Raji (cell line): ENCODE data around the gene MOSPD2.

ENCODE experiments used
- POLR2A ChIP-seq: IDR thresholded peaks from 2 replicates; pipeline ENCODE4 v1.6.1; 2011; ENCODE audit warnings: low read depth, low read length, control low read depth; ENCODE audit not compliant: insufficient read depth

The MOSPD2 gene

DNA sequence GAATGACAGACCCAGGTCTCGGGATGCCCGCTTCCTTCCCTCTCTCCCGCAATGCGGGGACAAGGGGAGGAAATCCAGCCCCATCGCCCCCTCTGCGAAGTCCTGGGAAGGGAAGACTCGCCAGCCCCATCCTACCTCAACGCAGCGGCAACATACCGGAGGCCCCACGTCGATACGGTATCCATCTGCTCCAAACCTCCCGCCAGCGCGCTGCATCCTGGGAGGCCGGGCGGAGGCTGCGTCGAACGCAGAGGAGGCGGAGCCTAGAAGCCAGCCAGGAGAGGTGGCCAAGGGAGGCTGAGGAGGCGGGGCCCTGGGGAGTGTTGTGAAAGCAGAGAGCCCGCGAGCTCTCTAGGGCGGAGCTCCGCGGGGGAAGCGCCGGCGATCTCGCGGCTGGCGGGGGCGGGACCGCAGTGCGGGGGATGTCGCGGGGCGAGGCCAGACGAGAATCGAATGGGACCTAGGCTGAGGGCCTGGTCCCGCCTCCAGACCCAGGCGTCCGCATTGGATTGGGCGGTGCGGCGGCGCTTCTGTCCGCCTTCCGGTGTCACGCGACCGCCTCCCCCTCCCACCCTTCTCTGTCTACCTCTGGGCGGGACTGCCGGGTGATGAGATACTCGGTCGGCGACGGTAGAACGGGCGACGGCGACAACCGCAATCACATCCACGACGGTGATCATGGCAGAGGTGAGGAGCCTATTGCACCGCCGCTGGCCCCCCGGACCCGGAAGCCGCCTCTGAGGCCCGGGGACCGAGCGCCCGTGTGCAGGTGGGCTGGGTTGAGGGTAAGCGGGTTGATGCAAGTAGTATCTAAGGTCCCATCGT lies at the start of gene MOSPD2, which contains the start of gene FANCB:
MOSPD2 (plus strand) TSS at position 571 of the 825 bp plus-strand sequence; CDS start at position 679, 108 bp downstream.
FANCB (minus strand) TSS at position 219 of the 825 bp plus-strand sequence. CDS start 7,559 bp downstream, outside the sequence.
- TF ChIP-seq POLR2A, result peak; percentile 68

DNA sequence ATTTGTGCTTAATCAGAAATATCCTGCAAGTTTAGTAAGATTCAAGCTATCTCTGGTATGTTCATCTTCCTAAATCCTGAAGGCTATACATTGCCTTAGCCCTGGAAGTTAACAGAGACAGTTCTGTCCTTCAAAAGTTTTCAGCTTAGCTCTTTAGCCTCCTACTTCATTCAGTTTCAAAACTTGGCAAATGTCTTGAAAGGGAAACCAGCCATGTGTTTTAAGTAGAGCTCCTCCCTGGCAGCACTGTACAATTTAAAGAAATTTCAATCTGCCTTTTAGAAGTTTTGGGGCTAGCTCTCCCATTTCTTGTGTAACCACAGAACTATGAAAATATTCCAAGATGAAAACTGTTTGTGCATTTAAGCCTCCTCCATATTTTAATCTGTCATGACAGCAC lies 47.4 kb upstream of the MOSPD2 start:
- TF ChIP-seq POLR2A, result no peak

DNA sequence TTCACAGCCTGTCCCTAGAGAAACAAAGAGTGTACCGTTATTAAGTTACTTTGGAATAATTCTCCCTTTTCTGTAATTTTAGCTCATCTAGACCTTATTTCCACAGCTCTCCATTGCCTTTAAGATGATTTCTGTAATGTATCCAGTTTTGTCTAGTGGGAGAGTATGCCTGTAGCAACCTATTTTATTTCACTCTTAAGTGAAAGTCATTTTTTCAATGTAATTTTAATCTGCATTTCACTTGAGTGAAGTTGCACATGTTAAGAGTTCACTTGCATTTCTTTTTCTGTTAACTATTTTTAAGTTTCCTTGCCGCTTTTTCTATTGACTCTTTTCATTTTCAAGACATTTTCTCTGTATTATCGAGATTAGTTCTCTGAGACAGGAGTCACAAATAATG lies 46.9 kb upstream of the MOSPD2 start:
- TF ChIP-seq POLR2A, result no peak

DNA sequence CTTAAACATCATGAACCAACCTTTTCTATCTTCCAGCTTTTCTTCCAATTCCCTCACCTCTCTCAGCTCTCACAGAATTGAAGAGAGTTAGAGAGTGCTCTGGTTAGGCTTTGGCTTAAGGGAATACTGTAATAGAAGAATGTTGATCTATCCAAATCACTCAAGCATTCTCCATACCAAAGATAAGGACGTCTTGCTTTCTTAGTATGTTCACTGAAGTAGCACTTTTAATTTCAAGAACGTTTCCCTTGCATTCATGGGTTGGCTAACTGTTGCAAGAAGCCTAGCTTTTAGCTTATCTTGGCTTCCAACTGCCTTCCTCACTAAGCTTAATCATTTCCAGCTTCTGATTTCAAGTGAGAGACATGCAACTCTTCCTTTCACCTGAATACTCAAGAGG lies 43.6 kb upstream of the MOSPD2 start:
- TF ChIP-seq POLR2A, result no peak

DNA sequence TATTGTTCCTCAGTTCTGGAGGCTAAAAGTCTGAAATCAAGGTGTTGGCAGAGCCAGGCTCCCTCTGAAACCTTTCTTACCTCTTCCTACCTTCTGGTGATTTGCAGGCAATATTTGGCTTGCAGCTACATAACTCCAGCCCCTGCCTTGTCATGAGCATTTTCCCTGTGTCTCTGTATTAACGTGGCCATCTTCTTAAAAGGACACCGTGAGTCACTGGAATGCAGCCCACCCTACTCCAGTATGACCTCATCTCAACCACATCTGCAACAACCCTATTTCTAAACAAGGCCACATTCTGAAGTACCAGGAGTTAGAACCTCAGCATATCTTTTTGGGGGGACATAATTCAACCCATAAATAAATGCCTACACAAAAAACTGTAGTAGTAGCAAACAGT lies 41.1 kb upstream of the MOSPD2 start:
- no peak for TF ChIP-seq POLR2A

DNA sequence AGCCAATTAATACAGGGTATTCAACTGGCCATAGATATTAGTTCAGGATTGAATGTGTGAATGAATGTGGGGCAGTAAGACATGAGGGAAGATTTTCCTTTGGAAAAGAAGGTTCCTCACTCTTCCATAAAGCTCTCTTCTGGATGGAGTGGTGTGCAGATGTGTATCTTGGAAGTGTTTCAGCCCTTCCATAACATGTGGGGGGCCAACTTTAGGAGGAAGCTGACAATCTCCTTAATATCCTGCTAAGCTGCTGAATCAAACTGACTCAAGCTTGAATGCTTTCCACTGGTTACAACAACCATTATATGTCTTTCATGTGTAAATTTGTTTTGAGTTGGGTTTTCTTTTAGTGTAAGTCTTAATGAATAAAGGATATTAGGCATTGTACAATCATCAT lies 40.6 kb upstream of the MOSPD2 start:
- no peak for TF ChIP-seq POLR2A

DNA sequence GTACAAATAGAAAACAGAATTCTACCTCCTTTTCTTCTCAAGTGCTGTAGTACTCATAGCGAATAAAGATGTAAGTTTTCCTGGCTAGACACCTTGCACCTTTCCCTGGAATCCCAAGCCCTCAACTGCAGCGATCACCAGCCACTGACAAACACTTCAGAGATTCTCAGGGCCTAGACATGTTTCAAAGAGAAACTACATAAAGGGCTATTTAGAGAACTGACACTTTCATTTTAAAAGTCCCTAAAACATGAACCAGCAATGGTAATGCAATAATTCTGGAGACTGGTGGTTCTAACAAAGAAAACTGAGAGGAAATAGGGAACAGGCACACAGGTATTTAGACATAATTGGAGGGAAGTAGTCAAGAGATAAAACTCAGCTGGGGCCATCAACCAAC lies 36.1 kb upstream of the MOSPD2 start:
- TF ChIP-seq POLR2A, result no peak

DNA sequence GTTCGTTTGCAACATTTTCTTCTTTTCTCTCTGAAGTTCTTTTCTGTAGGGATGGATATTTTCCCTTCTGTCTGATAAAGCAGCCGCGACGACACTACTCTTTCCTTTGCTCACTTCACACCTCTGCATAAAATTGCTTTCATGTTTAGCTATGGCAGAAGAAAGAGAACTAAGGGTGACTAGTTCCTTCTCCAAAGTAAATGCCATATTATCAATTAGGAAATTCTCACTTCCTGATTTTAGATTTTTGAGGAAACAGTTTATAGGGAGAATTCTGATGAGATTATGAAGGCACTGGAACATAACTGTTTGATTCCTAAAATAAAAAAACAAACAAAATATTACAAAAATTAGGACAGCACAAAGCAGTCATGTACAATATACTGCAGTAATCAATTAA lies 29.6 kb upstream of the MOSPD2 start:
- TF ChIP-seq POLR2A, result no peak

DNA sequence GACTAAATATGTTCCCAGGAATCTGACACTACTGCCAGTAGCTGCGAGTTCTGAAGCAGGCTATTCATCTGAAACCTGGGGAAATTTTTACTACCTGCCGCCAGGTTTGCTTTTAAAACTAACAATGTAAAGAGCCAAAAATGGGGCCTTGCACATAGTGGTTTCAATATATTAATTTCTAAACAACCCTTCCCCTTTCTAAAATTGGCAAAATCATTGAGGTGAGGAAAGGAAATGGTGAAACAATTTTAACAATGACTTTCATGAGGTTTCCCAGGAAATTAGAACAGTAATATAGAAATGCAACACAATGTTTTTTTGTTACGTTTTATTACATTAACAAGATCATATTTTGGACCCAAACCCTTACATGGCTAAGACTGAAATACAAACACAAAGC lies 21.7 kb upstream of the MOSPD2 start:
- no peak for TF ChIP-seq POLR2A

DNA sequence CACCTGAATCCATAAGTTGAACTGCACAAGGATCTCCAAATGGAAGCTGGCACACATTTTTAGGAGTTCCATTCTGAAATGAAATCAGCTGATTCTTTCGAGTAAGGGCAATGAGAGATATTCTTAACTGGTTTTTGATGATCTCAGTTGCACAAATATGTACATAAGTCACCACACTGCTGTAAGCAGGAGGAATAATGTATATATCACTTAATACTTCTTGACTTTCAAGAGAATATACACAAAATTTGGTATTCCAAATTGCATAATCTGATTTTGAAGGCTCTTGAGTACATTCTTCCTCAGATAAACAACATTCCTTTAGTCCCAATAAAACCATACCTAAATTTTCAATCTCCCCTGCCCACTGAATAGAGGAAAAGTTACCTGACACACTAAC lies 8.6 kb upstream of the MOSPD2 start:
- TF ChIP-seq POLR2A, result no peak

DNA sequence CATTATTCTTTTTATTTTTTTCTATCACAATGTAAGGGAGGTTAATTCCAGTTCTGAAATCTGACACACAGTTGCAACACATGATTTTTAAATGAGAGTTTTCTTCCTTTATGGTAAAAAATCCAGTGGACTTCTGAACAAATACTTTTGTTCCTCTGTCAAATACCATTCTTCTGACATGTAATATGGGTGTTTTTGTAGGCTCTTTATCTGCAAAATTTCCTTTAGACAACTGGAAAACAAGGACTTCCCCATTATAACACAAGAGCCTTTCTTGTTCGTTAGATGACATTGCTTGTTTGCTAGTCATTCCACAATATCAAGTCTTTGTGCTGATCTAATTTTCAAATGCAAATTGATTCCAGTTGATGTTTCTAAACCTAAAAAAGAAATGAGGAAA lies 8.0 kb upstream of the MOSPD2 start:
- no peak for TF ChIP-seq POLR2A

DNA sequence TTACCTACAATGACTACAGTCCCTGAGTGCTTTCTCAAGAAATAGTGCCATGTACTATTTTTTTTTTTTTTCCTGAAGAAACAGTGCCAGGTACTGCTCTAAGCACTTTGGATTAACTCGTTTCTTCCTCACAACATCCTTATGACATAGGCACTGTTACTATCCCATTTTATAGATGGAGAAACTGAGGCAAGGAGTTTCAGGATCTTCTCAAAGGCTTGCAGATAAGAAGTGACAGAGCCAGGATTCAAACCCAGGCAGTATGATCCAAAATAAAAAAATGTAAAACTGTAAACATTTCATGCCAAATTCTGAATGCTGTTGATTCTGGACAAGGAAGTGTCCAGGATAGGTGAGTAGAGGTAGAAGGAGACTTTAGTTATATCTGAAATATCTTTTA lies 1.5 kb upstream of the MOSPD2 start:
- no peak for TF ChIP-seq POLR2A

DNA sequence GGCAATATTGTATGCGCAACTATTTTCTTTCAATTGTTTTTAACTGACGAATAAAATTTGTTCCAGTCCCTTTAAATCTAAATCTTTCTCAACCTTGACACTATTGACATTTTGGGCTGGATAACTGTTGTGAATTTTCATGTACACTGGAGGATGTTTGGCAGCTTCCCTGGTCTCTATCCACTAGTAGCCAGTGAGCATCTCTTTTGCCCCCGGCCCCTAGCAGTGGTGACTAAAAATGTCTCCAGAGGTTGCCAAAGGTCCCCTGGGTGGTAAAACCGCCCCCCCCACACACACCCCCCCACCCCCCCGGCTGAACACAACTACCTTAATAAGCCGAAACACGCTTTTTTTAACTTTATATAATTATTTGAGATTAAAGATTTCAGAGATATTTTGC lies 866 bp upstream of the MOSPD2 start:
- no peak for TF ChIP-seq POLR2A

DNA sequence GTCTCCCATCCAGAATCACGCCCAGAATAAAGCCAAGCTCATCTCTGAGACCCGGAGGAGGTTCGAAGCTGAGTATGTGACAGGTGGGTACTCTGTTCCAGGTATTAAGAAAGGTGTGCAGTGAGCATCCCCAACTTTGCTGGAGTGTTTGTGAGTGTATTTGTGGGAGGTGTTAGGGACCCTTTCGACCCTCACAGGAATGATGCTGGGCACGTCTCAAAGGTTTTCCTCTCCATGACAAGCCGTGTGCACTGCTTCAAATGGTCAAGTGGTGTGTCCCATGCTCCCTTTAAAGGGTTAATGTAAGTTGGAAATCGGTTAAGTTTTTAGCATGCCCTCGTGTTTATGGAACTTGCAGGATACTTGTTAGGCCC lies 442 bp downstream of the MOSPD2 start:
- no peak for TF ChIP-seq POLR2A

DNA sequence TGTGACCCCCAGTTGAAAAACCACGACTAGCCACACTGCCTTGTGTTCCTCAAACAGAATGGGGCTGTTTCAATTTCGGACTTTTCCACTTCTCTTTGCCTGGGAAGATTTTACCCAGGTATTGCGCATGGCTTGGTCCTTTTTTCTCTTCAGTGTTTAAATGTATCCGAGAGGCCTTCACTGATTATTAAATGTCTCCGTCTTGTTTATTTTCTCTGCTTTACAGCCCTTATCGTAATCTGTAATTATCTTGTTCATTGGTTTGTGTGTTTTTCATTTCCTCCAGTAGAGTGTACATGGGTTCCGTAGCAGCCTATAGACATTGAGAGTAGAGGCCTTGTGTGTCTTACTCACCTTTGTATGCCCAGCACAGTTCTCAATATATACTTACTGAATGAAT lies 2.4 kb downstream of the MOSPD2 start:
- TF ChIP-seq POLR2A, result no peak

DNA sequence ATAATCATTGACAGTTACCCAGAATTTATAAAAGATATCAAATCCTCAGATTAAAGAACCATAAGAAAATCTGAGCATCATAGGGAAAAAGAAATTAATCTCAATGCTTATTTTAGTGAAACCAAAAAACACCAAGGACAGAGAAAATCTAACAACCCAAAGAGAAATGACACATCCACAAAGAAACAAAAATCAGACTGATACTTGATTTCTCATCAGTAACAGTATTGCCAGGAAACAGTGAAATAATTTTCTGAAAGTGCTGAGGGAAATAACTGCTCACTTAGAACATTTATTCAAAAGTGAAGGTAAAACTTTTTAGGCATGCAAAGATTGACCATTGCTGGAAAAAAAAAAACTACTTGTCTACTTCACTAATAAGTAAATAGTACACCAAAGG lies 10.6 kb downstream of the MOSPD2 start:
- TF ChIP-seq POLR2A, result no peak

DNA sequence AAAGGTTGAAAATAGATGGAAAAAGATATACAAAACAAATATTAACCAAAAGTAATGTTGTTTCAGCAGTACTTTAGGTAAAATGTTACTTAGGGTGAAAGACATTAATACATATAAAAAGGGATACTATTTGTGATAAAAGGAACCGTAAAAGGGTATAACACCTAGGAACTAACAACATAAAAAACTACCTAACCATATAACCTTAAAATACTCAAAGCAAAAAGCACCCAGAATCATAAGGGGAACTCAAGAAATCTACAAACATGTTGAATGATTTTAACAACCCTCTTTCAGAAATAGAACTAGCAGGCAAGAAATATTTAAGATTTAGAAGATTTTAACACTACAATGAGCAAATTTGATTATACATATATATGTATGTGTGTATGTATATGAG lies 11.5 kb downstream of the MOSPD2 start:
- no peak for TF ChIP-seq POLR2A
